OCI-LY1 (cell line): ENCODE data around the gene NDUFS7.

Source experiments
- H2AFZ ChIP-seq: fragments of 200-600 bp; sonication (generic), shearing (Covaris generic); 2 replicates; pipeline ENCODE4 v1.6.0; 2014; ENCODE audit warnings: antibody characterized with exemption, mild to moderate bottlenecking, low read length
- H3F3A ChIP-seq: fragments of 200-600 bp; sonication (generic), shearing (Covaris generic); 2 replicates; pipeline ENCODE4 v1.6.0; 2014; ENCODE audit warnings: mild to moderate bottlenecking, antibody characterized with exemption, low read length, moderate library complexity; ENCODE audit not compliant: insufficient read depth
- H3K27ac ChIP-seq: fragments of 200-600 bp; sonication (generic); 2 replicates; pipeline ENCODE4 v1.5.1; 2014; ENCODE audit warnings: low read length, mixed run types, mild to moderate bottlenecking, low read depth; ENCODE audit not compliant: poor library complexity, severe bottlenecking
- H3K27me3 ChIP-seq: fragments of 200-600 bp; sonication (generic); 2 replicates; pipeline ENCODE4 v1.6.0; 2014; ENCODE audit warnings: antibody characterized with exemption, mild to moderate bottlenecking, low read length, moderate library complexity; ENCODE audit not compliant: insufficient read depth
- H3K36me3 ChIP-seq: fragments of 200-600 bp; sonication (generic); 2 replicates; pipeline ENCODE4 v1.6.1; 2014; ENCODE audit warnings: mild to moderate bottlenecking, antibody characterized with exemption, low read length, moderate library complexity, mixed read lengths; ENCODE audit not compliant: insufficient read depth
- H3K4me1 ChIP-seq: fragments of 200-600 bp; sonication (generic); 2 replicates; pipeline ENCODE4 v1.5.1; 2014; ENCODE audit warnings: mild to moderate bottlenecking, low read length, moderate library complexity; ENCODE audit not compliant: insufficient read depth, severe bottlenecking
- H3K4me2 ChIP-seq: fragments of 200-600 bp; sonication (generic), shearing (Covaris generic); 2 replicates; pipeline ENCODE4 v1.6.1; 2014; ENCODE audit warnings: low read length
- H3K4me3 ChIP-seq: fragments of 200-600 bp; sonication (generic); 2 replicates; pipeline ENCODE4 v1.5.1; 2014; ENCODE audit warnings: low read length, low read depth, mild to moderate bottlenecking, mixed read lengths; ENCODE audit not compliant: poor library complexity, severe bottlenecking
- H3K79me2 ChIP-seq: fragments of 200-600 bp; shearing (Covaris generic); 2 replicates; pipeline ENCODE4 v1.6.1; 2016; ENCODE audit warnings: mixed run types, low read length, mixed read lengths; ENCODE audit not compliant: insufficient read depth
- H3K9ac ChIP-seq: fragments of 200-600 bp; sonication (generic), shearing (Covaris generic); 2 replicates; pipeline ENCODE4 v1.6.1; 2014; ENCODE audit warnings: mild to moderate bottlenecking, low read length, mixed read lengths
- H3K9me2 ChIP-seq: fragments of 200-600 bp; sonication (generic), shearing (Covaris generic); 2 replicates; pipeline ENCODE4 v1.6.1; 2014; ENCODE audit warnings: low read depth, mild to moderate bottlenecking, low read length, mixed read lengths
- H3K9me3 ChIP-seq: fragments of 200-600 bp; shearing (Covaris generic); 2 replicates; pipeline ENCODE4 v1.6.1; 2014; ENCODE audit warnings: low read length, mixed read lengths
- H4K20me1 ChIP-seq: fragments of 200-600 bp; sonication (generic), shearing (Covaris generic); 2 replicates; pipeline ENCODE4 v1.6.0; 2016; ENCODE audit warnings: mild to moderate bottlenecking, low read length; ENCODE audit not compliant: insufficient read depth
- CTCF ChIP-seq: fragments of 200-600 bp; sonication (generic), shearing (Covaris generic); IDR thresholded peaks from 2 replicates; pipeline ENCODE4 v1.5.1; 2017; ENCODE audit warnings: mild to moderate bottlenecking, antibody characterized with exemption, low read length, moderate library complexity, mixed read lengths
- EZH2 ChIP-seq: fragments of 200-600 bp; sonication (generic), shearing (Covaris generic); IDR thresholded peaks from 2 replicates; pipeline ENCODE4 v1.8.0; 2017; ENCODE audit warnings: borderline replicate concordance, mixed run types, mild to moderate bottlenecking, antibody characterized with exemption, low read length, moderate library complexity, mixed read lengths

Gene NDUFS7

GRCh38 chr19:1360126-1360817 is 23.4 kb upstream of the NDUFS7 start:
- H3K27me3 ChIP-seq: no peaks in the 10 kb centered on the region
- H3K4me3 ChIP-seq: no peak overlapping the region
- no peaks in the 10 kb centered on the region for H3K9me2 ChIP-seq
- H3K9ac ChIP-seq: no peak overlapping the region
- H2AFZ ChIP-seq: no peak overlapping the region
- no peak for TF ChIP-seq CTCF
- TF ChIP-seq EZH2: no peak
- no peaks in the 10 kb centered on the region for H3K79me2 ChIP-seq
- peaks cover 28% of the 10 kb centered on the region for H3K4me1 ChIP-seq
- no peaks in the 10 kb centered on the region for H3F3A ChIP-seq
- H3K27ac ChIP-seq: no peak overlapping the region
- peaks cover 72% of the 10 kb centered on the region; the same call in 1 of the 2 replicates for H3K36me3 ChIP-seq
- H3K9me3 ChIP-seq: no peaks in the 10 kb centered on the region
- no peaks in the 10 kb centered on the region for H4K20me1 ChIP-seq
- no peak overlapping the region for H3K4me2 ChIP-seq

- Histone ChIP-seq H3K4me3 (no peak overlapping the region), H3F3A (no peaks in the 10 kb centered on the region), H2AFZ (no peak overlapping the region), H3K4me2 (no peak overlapping the region), H3K27me3 (no peaks in the 10 kb centered on the region), H3K9ac (no peak overlapping the region), H3K79me2 (no peaks in the 10 kb centered on the region), H3K27ac (no peak overlapping the region), H3K4me1 (peaks cover 21% of the 10 kb centered on the region), H3K9me2 (no peaks in the 10 kb centered on the region), H3K9me3 (no peaks in the 10 kb centered on the region), H3K36me3 (peaks cover 78% of the 10 kb centered on the region; the same call in 1 of the 2 replicates), H4K20me1 (no peaks in the 10 kb centered on the region)
- no peak for TF ChIP-seq CTCF
- TF ChIP-seq EZH2: no peak
These were observed 22.8 kb upstream of the NDUFS7 start for GRCh38 chr19:1360818-1361461.

- Histone ChIP-seq H3K4me1 (peaks cover 16% of the 10 kb centered on the region), H3K9me2 (no peaks in the 10 kb centered on the region), H3K9ac (no peak overlapping the region), H2AFZ (no peak overlapping the region), H3K4me2 (no peak overlapping the region), H3K27me3 (no peaks in the 10 kb centered on the region), H3K9me3 (no peaks in the 10 kb centered on the region), H4K20me1 (no peaks in the 10 kb centered on the region), H3K4me3 (no peak overlapping the region), H3K27ac (no peak overlapping the region), H3F3A (no peaks in the 10 kb centered on the region), H3K36me3 (peaks cover 84% of the 10 kb centered on the region; the same call in 1 of the 2 replicates), H3K79me2 (no peaks in the 10 kb centered on the region)
- TF ChIP-seq CTCF (no peak), EZH2 (no peak)
These were observed 21.9 kb upstream of the NDUFS7 start for GRCh38 chr19:1361601-1362386.
